ENCODE results near the gene ABCC11. TPM values are rescaled to one million over a fixed set of nuclear protein-coding genes. Genes with fewer than 3 reads are reported as not detected.

Gene ABCC11
- total RNA-seq, 4 donors from 2014 or later: 0.13 TPM; not detected in 3

DNA sequence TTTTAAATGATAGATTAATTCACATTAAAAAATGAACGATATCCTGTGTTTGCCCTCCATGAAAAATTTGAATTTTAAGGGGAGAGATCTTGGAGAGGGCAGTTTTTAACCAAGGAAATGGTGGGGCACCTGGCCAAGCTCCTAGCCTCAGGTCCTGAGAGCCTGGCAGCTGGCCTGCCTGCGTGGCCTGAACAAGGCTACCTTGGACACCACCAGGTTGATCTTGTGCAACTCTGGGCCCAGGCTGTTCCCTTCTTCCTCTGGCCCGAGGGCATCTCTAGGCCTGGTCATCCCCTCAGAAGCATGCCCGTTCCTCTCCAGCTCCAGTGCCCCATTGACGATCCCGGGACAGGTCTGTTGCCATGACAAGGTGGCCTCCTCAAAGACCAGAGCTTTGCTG is 36.6 kb downstream of the ABCC11 start:
- Histone ChIP-seq H3K4me1 (no peaks in the 10 kb centered on the region), H3K36me3 (no peaks in the 10 kb centered on the region), H3K9me3 (no peaks in the 10 kb centered on the region), H3K27me3 (peaks cover 0 to 6% (median 0%) of the 10 kb centered on the region in 3 donors), H3K27ac (no peak overlapping the region), H3K4me3 (no peak overlapping the region)
- ATAC-seq (no peak), DNase-seq (no peak)
- no peak for TF ChIP-seq POLR2A (IDR thresholded peaks at IDR 0.05)
- TF ChIP-seq, protein P1, sequence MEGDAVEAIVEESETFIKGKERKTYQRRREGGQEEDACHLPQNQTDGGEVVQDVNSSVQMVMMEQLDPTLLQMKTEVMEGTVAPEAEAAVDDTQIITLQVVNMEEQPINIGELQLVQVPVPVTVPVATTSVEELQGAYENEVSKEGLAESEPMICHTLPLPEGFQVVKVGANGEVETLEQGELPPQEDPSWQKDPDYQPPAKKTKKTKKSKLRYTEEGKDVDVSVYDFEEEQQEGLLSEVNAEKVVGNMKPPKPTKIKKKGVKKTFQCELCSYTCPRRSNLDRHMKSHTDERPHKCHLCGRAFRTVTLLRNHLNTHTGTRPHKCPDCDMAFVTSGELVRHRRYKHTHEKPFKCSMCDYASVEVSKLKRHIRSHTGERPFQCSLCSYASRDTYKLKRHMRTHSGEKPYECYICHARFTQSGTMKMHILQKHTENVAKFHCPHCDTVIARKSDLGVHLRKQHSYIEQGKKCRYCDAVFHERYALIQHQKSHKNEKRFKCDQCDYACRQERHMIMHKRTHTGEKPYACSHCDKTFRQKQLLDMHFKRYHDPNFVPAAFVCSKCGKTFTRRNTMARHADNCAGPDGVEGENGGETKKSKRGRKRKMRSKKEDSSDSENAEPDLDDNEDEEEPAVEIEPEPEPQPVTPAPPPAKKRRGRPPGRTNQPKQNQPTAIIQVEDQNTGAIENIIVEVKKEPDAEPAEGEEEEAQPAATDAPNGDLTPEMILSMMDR (IDR thresholded peaks at IDR 0.05 in 4 of 5, conservative IDR thresholded peaks at IDR 0.05 in 1 of 5): no peak
- in situ Hi-C loops (cut with MboI; ENCODE audit: low sequenced_read_pairs in 4 of 4) (no loop called here), intact Hi-C loops (cut with DNase I; ENCODE audit: low total_unique reads) (no loop called here)

- in situ Hi-C loops (cut with MboI; ENCODE audit: low sequenced_read_pairs in 4 of 4): no loop called here
- Histone ChIP-seq H3K27me3 (peaks cover 0 to 6% (median 0%) of the 10 kb centered on the region in 3 donors), H3K9me3 (no peaks in the 10 kb centered on the region), H3K4me1 (no peaks in the 10 kb centered on the region), H3K36me3 (no peaks in the 10 kb centered on the region), H3K27ac (no peak overlapping the region), H3K4me3 (no peak overlapping the region)
- no peak for TF ChIP-seq POLR2A (IDR thresholded peaks at IDR 0.05)
- TF ChIP-seq, protein P1 (IDR thresholded peaks at IDR 0.05 in 4 of 5, conservative IDR thresholded peaks at IDR 0.05 in 1 of 5): no peak
- no peak for ATAC-seq
- no peak for DNase-seq
- intact Hi-C loops (cut with DNase I; ENCODE audit: low total_unique reads): no loop called here
These were observed 40.6 kb downstream of the ABCC11 start for GRCh38 chr16:48206594-48207242.

GRCh38 chr16:48204825-48205151 is 42.6 kb downstream of the ABCC11 start:
- DNase-seq (no peak), ATAC-seq (no peak)
- no peaks in the 10 kb centered on the region for H3K4me1 ChIP-seq
- H3K4me3 ChIP-seq: no peak overlapping the region
- H3K36me3 ChIP-seq: no peaks in the 10 kb centered on the region
- no peak overlapping the region for H3K27ac ChIP-seq
- intact Hi-C loops (cut with DNase I; ENCODE audit: low total_unique reads): no loop called here
- in situ Hi-C loops (cut with MboI; ENCODE audit: low sequenced_read_pairs in 4 of 4): no loop called here
- no peaks in the 10 kb centered on the region for H3K9me3 ChIP-seq
- no peak for TF ChIP-seq POLR2A (IDR thresholded peaks at IDR 0.05)
- TF ChIP-seq, protein P1 (IDR thresholded peaks at IDR 0.05 in 4 of 5, conservative IDR thresholded peaks at IDR 0.05 in 1 of 5): no peak
- peaks cover 0 to 6% (median 0%) of the 10 kb centered on the region in 3 donors for H3K27me3 ChIP-seq

DNA sequence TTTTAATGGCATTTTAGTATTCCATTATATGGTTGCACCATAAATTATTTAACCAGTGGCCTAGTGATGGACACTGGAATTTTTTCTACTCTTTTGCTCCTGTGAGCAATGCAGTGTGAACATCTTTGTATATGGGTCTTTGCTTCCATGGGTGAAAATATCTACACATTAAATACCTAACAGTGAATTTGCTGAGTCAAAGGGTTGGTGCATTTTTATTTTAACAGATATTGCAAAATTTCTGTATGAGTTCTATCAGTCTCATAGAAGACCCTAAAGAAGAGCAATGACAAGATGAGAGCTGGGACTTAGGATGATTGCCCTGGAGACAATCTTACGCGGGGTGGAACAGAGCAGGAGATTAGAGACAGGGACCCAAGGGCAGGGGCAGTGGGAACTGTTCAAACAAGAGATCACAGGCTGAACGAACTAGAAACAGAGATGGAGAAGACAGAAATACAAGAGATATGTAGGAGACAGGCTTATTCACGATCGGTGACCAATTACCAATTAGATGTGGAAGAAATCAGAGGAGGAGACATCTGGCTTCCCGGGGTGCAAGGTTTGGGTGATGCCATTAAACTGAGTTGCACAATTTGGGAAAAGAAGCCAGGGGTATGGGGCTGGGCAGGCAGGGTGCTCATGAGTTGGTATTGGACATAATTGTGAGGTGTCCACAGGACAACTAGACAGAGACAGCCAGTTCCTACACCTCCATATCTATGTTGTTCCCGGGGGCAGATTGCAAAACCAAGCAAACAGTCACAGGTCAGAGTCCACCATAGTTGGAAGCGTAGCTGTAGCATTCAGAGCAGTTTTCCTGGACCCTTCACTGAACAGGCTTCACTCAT is 43.1 kb downstream of the ABCC11 start:
- no peaks in the 10 kb centered on the region for H3K36me3 ChIP-seq
- in situ Hi-C loops (cut with MboI; ENCODE audit: low sequenced_read_pairs in 4 of 4) (no loop called here), intact Hi-C loops (cut with DNase I; ENCODE audit: low total_unique reads) (no loop called here)
- H3K27ac ChIP-seq: no peak overlapping the region
- H3K9me3 ChIP-seq: no peaks in the 10 kb centered on the region
- H3K4me1 ChIP-seq: no peaks in the 10 kb centered on the region
- ATAC-seq (no peak), DNase-seq (no peak)
- no peak overlapping the region for H3K4me3 ChIP-seq
- TF ChIP-seq, protein P1 (IDR thresholded peaks at IDR 0.05 in 4 of 5, conservative IDR thresholded peaks at IDR 0.05 in 1 of 5): no peak
- no peak for TF ChIP-seq POLR2A (IDR thresholded peaks at IDR 0.05)
- peaks cover 0 to 6% (median 0%) of the 10 kb centered on the region in 3 donors for H3K27me3 ChIP-seq

Measured in gastrocnemius medialis (tissue), 4 donors.